Measurements from ENCODE around the gene C4orf50.

- TF ChIP-seq CTCF (IDR thresholded peaks at IDR 0.05; ENCODE audit: low read length) = no peak
- no peak for TF ChIP-seq EZH2 (IDR thresholded peaks at IDR 0.05; ENCODE audit: borderline replicate concordance, low read length)
Measured at GRCh38 chr4:5974321-5974720, 43.9 kb downstream of the C4orf50 start.

Data from OCI-LY1 (cell line).